ENCODE results near the gene ZNF350. TPM values are rescaled to one million over a fixed set of nuclear protein-coding genes. Genes with fewer than 3 reads are reported as not detected.

ZNF350 gene
- total RNA-seq, 6 donors from 2014 or later: 3.1 to 29.3 (median 11.4) TPM

- ATAC-seq (ENCODE audit: low FRiP score in 2 of 2) (no peak), DNase-seq (no peak)
- Histone ChIP-seq H3K4me1 (no peaks in the 10 kb centered on the region), H3K27ac (no peak overlapping the region), H3K27me3 (no peaks in the 10 kb centered on the region), H3K9me3 (peaks cover 31 to 75% (median 63%) of the 10 kb centered on the region in 4 donors), H3K36me3 (no peaks in the 10 kb centered on the region), H3K4me3 (no peak overlapping the region)
- TF ChIP-seq EP300 (IDR thresholded peaks at IDR 0.05) (no peak), POLR2AphosphoS5 (IDR thresholded peaks at IDR 0.05) (no peak), CTCF (IDR thresholded peaks at IDR 0.05) (no peak), POLR2A (IDR thresholded peaks at IDR 0.05) (no peak)
- WGBS, 2 donors: 95 to 100% methylated on average over 1 of the region's 1 CpG
Observed at GRCh38 chr19:51916167-51916566, 70.5 kb downstream of the ZNF350 start.

- Histone ChIP-seq H3K9me3 (peaks cover 27 to 68% (median 56%) of the 10 kb centered on the region in 4 donors), H3K36me3 (no peaks in the 10 kb centered on the region), H3K4me1 (no peaks in the 10 kb centered on the region), H3K27ac (no peak overlapping the region), H3K27me3 (no peaks in the 10 kb centered on the region), H3K4me3 (no peak overlapping the region)
- TF ChIP-seq POLR2AphosphoS5 (IDR thresholded peaks at IDR 0.05) (no peak), CTCF (IDR thresholded peaks at IDR 0.05) (no peak), EP300 (IDR thresholded peaks at IDR 0.05) (no peak), POLR2A (IDR thresholded peaks at IDR 0.05) (no peak)
- 72 to 79% methylated on average over 5 of the region's 5 CpGs for WGBS, 2 donors
- ATAC-seq (ENCODE audit: low FRiP score in 2 of 2) (no peak), DNase-seq (no peak)
Observed at GRCh38 chr19:51915324-51915867, 71.2 kb downstream of the ZNF350 start.

Other genes with a start within 250 kb of the ZNF350 start
- gene FPR1, start 235.0 kb downstream of the ZNF350 start, total RNA-seq: 100 to 1,000 TPM in 1 of 6 donors, 10 to 100 TPM in 5; 17.0 to 105 (median 39.8) TPM
- gene FPR2, start 225.7 kb downstream of the ZNF350 start, total RNA-seq: 10 to 100 TPM in 3 of 6 donors, 1 to 10 TPM in 3; 4.2 to 52.4 (median 20.5) TPM
- 10 to 100 TPM in 5 of 6 donors, 1 to 10 TPM in 1; 8.8 to 50.9 (median 20.1) TPM for gene FPR3, start 191.7 kb downstream of the ZNF350 start, total RNA-seq
- gene ZNF577, start 98.9 kb downstream of the ZNF350 start, total RNA-seq: 10 to 100 TPM in 3 of 6 donors, 1 to 10 TPM in 3; 7.4 to 82.8 (median 12.1) TPM
- gene ZNF649, start 81.8 kb downstream of the ZNF350 start, total RNA-seq: 10 to 100 TPM in 5 of 6 donors, 1 to 10 TPM in 1; 6.3 to 37.7 (median 11.5) TPM
- gene ZNF613, start 59.4 kb downstream of the ZNF350 start, total RNA-seq: 1 to 10 TPM; 3.1 to 8.2 (median 6.1) TPM
- gene ZNF615, start 21.4 kb upstream of the ZNF350 start, total RNA-seq: 10 to 100 TPM in 2 of 6 donors, 1 to 10 TPM in 4; 5.8 to 14.3 (median 8.6) TPM
- gene ZNF614, start 41.5 kb upstream of the ZNF350 start, total RNA-seq: 1 to 10 TPM in 5 of 6 donors, under 1 TPM in 1; 0.78 to 7.1 (median 5.9) TPM
- gene ZNF432, start 62.0 kb upstream of the ZNF350 start, total RNA-seq: 10 to 100 TPM in 5 of 6 donors, 1 to 10 TPM in 1; 8.4 to 16.3 (median 12.8) TPM
- 10 to 100 TPM; 13.7 to 32.5 (median 17.1) TPM for gene ZNF841, start 108.9 kb upstream of the ZNF350 start, total RNA-seq
- 10 to 100 TPM in 3 of 6 donors, 1 to 10 TPM in 3; 2.2 to 19.9 (median 10.2) TPM for gene ZNF616, start 153.1 kb upstream of the ZNF350 start, total RNA-seq
- gene ZNF836, start 184.8 kb upstream of the ZNF350 start, total RNA-seq: 10 to 100 TPM in 5 of 6 donors, 1 to 10 TPM in 1; 8.4 to 24.3 (median 14.7) TPM
- gene PPP2R1A, start 203.2 kb upstream of the ZNF350 start, total RNA-seq: 100 to 1,000 TPM in 5 of 6 donors, 10 to 100 TPM in 1; 90.1 to 214 (median 177) TPM

Data from upper lobe of left lung (tissue), 6 donors.